Epithelial cell of proximal tubule (primary cell): ENCODE measurements around the gene AKAP7. TPM values are rescaled to one million over a fixed set of nuclear protein-coding genes. Genes with fewer than 3 reads are reported as not detected.
A peak's percentile ranks its signal among the peaks of the same experiment; 100 is the strongest.
"Not testable (repeated sequence)": the region's sequence is repeated elsewhere in the genome, so short reads cannot be mapped to it uniquely, and the experiment has no call there.

Source experiments
- DNase-seq: peaks from one replicate; pipeline ENCODE4 v3.0.0-alpha.2; 2011; ENCODE audit warnings: low read depth
- H3K4me3 ChIP-seq: 2 replicates; pipeline ENCODE4 v1.5.1; 2011; ENCODE audit warnings: low read depth, mild to moderate bottlenecking, low read length
- total RNA-seq: library from RNA; depleted of rRNA; stranded (reverse); fragments of >200 nt; gene quantifications from 2 replicates; pipeline ENCODE4 v1.2.3, GENCODE V29; 2015
- TF ChIP-seq, protein P1 (sequence below): conservative IDR thresholded peaks from 2 replicates; pipeline ENCODE4 v1.5.1; 2012; ENCODE audit warnings: low read depth, mild to moderate bottlenecking, low read length

AKAP7 gene
- total RNA-seq, 1 donor from 2014 or later = 3.5 TPM

DNA sequence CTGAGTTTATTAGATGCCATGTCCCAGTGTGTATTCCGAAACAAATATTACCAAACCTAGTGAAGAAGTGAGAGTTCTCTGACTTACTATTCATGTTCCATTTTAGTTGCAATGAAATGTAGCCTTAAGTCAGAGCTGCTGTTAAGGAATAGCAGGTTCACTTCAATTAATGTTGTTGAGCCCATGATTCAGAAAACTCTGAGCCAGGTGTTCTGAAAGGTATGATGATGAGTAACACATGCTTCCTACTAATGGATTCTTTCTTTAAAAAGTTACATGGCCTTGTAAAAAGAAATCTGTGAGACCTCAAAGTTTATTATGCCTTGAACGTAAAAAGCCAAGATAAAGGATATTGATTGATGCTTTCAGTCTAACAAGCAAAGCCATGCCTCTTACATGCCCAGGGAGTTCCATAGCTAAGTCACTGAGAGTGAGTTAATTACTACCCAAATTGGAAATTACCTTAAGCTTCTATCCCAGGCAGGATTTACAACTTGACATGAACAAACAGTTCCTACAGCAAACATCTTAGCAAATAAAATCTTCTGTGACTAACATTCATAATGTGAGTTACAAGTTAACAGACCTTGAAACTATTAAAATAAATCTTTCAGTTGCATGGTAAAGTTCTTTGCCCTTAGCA lies 122.9 kb downstream of the AKAP7 start:
- TF ChIP-seq, protein P1, sequence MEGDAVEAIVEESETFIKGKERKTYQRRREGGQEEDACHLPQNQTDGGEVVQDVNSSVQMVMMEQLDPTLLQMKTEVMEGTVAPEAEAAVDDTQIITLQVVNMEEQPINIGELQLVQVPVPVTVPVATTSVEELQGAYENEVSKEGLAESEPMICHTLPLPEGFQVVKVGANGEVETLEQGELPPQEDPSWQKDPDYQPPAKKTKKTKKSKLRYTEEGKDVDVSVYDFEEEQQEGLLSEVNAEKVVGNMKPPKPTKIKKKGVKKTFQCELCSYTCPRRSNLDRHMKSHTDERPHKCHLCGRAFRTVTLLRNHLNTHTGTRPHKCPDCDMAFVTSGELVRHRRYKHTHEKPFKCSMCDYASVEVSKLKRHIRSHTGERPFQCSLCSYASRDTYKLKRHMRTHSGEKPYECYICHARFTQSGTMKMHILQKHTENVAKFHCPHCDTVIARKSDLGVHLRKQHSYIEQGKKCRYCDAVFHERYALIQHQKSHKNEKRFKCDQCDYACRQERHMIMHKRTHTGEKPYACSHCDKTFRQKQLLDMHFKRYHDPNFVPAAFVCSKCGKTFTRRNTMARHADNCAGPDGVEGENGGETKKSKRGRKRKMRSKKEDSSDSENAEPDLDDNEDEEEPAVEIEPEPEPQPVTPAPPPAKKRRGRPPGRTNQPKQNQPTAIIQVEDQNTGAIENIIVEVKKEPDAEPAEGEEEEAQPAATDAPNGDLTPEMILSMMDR = no peak
- peak; percentile 96 for DNase-seq
- no peak overlapping the region for H3K4me3 ChIP-seq

DNA sequence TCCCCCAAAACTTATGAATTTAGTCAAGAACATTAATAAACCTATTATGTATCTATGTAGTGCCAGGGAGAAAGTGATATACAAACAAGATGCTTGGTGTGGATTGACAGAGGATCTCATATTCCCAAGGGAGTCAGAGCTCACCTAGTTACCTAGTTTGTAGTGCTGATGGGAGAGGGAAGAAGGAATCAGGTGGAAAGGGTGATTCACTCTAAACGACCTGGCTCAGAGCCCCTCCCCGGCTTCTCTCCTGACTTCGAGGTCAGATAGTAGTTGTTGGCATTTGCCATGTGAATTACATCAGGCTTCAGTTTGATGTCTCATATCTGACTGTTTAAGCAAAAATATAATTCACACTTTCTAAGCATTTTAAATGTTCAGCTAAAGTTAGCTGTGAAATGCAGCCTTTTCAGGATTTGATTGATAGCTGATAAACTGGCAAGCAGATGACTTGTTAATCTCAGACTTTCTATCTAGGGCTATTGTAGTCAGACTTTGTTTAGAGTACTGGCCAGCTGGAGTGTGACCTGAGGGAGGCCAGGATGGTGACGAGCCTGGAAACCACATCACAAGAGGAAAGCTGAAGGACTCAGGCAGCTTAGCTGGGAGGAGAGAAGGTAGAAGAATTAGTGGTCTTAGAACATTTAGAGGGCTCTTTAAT lies 123.7 kb downstream of the AKAP7 start:
- TF ChIP-seq, protein P1 = no peak
- peak; percentile 89 for DNase-seq
- no peak overlapping the region for H3K4me3 ChIP-seq

DNA sequence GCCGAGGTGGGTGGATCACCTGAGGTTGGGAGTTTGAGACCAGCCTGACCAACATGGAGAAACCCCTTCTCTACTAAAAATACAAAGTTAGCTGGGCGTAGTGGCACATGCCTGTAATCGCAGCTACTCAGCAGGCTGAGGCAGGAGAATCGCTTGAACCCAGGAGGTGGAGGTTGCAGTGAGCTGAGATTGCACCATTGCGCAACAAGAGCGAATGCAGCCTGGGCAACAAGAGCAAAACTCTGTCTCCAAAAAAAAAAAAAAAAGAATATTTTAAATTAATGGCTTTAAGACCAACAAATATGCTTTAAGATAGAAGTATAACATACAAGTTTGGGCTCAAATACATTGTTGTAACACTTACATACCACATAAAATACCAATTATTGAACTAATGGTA lies 125.7 kb downstream of the AKAP7 start:
- H3K4me3 ChIP-seq, DNase-seq: not testable (repeated sequence)

DNA sequence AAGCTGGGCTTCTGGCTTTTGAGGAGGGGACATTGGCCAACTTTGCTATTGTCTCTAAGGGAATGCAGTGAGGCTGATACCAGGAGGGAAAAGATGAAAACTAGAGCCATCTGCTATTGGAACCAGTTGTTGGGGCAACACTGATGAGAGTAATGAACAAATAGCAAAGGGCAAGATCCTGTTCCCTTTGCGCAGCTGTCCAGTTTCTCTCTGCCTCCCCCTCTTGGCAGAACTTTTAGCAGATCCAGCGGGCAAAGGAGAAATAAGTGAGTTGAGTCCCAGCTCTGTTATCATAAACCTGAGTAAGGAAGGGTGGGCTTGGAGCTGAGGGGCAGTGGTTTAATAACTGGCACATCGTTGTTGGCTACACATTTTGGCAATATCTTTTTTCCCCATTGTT lies 126.8 kb downstream of the AKAP7 start:
- TF ChIP-seq, protein P1 = peak; percentile 21
- H3K4me3 ChIP-seq = no peak overlapping the region
- no peak for DNase-seq

DNA sequence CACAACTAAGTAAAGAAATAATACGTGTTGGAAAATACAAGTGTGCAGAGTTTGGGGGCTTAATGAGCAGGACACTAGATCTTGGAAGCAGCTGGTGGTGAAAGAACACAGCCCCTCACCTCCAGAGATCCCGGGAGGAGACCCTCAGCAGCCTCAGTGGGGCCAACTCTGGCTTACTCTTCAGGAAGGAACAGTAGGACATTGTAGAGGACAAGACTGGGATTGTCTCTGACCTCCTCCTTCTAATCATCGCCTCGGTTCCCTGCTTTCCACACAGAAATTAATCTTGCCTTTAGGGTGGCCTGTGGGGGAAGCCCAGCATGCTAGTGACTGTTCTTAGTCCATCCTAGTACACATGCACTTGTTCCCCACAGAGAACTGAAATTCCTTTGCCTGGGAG lies 130.7 kb downstream of the AKAP7 start:
- DNase-seq = no peak
- H3K4me3 ChIP-seq = no peak overlapping the region
- TF ChIP-seq, protein P1 = no peak

DNA sequence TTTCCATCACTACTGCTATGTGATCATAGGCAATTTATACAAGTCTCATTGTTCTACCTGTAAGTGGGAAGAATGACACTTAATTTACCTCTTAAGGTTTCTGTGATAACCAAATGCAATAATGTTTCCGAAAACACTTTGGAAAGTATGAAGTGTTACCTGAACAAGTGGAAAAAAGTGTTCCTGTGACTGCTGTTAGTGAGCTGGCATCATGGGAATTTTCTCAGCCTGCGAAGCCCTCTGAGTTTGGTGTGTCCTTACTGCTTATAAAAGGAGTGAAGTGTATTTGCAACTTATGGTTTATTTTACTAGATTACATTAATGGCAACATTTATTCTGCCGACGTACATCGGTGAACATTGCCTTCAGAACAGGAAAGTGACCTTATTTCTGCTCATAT lies 133.0 kb downstream of the AKAP7 start:
- DNase-seq = no peak
- TF ChIP-seq, protein P1 = no peak
- H3K4me3 ChIP-seq = no peak overlapping the region

DNA sequence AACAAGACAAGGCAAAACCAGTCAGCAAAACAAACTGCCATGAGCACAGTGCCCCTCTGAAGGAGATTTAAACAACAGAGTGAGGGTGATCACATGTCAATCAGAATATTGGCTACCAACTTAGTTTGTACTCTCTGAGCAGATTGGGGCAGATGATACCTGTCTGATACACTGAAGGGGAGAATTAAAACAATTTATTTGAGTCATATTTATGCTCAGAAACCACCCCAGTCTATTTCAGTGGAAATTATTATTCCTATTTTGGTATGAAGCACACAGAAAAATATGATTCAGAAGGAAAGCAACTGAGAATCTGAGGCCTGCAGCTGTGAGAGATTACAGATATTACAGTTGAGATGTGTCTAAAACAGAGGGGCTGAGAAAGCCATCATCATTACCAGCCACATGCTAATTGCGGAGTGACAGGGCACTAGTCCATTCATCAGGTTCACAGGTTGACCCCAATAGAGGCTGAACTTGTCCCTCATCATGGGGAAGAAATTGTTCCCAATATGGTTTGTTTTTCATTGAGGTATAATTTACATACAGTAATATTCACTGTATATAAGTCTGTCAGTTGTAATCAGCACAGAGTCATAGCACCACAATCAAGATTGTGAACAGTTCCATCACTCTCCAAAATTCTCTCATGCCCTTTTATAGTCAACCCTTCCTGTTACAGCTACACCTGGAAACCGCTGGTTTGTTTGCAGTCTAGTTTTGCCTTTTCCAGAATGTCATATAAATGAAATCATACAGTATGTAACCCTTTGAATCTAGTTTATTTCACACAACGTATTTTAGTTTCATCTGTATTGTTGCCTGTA lies 134.5 kb downstream of the AKAP7 start:
- H3K4me3 ChIP-seq = no peak overlapping the region
- TF ChIP-seq, protein P1 = no peak
- DNase-seq = no peak
